ENCODE results near the gene PELO.

PELO gene

DNA sequence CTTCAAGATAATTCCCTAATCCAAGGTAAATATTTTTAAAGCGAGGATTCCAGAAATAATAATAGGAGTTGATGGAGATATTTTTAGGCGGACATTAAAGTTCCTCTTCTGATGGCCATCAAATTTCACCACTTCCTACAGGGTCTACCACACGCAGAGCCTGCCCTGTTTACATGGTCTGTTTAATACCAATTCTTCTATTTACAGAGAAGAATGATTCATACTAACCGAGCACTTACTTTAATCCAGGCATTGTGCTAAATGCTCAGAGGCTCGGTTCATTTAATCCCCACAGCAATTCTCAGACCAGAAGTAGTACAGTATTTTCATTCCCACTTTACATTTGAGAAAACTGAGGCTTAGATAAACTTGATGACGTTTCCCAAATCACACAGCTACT is 3.0 kb upstream of the PELO start:
- Mint-ChIP-seq H3K4me3 (no peak overlapping the region), H3K27ac (no peak overlapping the region), H3K4me1 (peaks cover 22% of the 10 kb centered on the region), H3K36me3 (ENCODE audit: low read depth) (no peaks in the 10 kb centered on the region), H3K27me3 (ENCODE audit: low read depth, poor library complexity) (peaks cover 16% of the 10 kb centered on the region), H3K9me3 (peaks cover 4% of the 10 kb centered on the region)
- DNase-seq: no peak
- TF ChIP-seq, protein P1, sequence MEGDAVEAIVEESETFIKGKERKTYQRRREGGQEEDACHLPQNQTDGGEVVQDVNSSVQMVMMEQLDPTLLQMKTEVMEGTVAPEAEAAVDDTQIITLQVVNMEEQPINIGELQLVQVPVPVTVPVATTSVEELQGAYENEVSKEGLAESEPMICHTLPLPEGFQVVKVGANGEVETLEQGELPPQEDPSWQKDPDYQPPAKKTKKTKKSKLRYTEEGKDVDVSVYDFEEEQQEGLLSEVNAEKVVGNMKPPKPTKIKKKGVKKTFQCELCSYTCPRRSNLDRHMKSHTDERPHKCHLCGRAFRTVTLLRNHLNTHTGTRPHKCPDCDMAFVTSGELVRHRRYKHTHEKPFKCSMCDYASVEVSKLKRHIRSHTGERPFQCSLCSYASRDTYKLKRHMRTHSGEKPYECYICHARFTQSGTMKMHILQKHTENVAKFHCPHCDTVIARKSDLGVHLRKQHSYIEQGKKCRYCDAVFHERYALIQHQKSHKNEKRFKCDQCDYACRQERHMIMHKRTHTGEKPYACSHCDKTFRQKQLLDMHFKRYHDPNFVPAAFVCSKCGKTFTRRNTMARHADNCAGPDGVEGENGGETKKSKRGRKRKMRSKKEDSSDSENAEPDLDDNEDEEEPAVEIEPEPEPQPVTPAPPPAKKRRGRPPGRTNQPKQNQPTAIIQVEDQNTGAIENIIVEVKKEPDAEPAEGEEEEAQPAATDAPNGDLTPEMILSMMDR (IDR thresholded peaks at IDR 0.05): no peak

DNA sequence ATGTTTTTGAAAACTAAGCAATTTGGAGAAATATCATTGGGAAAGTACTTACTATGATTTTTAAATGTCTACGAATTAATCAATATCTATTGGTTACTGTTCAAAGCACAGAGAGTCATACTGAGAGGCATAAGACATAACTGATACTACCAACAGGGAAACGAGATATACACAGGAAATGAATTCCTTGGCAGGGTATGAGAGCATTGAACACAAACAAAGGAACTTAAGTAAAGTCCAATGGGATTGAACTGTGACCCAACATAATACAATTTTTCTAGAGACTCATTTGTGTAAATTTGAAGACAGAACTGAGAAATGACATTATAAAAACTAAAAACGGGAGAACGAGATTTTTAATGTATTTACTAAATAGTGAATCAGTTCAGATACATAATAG is 1.3 kb upstream of the PELO start:
- Mint-ChIP-seq H3K4me1 (peaks cover 22% of the 10 kb centered on the region), H3K36me3 (ENCODE audit: low read depth) (no peaks in the 10 kb centered on the region), H3K27me3 (ENCODE audit: low read depth, poor library complexity) (peaks cover 19% of the 10 kb centered on the region), H3K9me3 (peaks cover 4% of the 10 kb centered on the region), H3K4me3 (peak overlapping the region; percentile 14), H3K27ac (no peak overlapping the region)
- no peak for DNase-seq
- TF ChIP-seq, protein P1 (IDR thresholded peaks at IDR 0.05): no peak

DNA sequence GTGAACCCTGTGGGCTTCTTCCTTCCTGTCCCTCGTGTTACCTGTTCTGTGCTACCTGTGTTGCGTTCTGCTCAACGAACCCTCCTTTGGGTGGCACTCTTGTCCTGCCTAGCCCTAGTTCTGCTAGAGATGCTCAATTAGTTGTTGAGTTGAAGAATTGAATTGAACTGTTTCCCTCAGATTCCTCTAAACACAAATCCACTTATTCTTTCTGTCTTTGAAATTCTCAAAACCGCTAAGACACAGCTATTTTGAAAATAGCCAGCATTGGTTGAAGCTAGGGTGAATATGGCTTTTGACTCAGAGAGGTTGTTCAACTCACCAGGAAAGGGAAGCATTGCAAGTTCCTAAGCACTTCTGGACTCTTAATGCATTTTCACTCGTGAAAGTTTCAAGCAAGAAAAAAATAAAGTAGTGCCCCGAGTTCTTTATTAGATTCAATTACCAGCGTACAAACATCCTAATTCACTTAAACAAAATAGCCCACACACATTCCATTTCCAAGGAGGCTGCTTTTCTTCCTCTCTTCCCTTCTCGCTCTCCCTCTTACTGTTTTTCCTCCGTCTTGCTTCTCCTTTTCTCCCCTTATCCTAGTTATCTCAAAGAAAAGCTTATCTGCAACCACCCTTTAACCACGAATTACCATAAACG is 642 bp upstream of the PELO start:
- Mint-ChIP-seq H3K36me3 (ENCODE audit: low read depth) (no peaks in the 10 kb centered on the region), H3K27ac (no peak overlapping the region)
- DNase-seq: no peak

DNA sequence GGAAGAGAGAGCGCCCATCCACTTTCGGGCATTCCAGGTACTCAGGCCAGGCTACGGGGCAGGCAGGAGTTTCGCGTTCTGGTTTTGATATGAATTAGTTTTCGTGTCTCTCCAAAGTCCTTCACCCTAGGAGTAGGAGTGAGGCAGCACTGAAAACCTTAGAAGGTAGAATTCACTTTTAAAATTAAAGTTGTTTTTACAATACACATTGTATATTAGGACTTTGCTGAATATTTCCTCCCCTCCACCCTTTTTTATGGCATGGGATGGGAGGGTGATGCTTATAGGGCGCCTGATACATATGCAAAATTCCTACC is 747 bp downstream of the PELO start:
- TF ChIP-seq, protein P1 (IDR thresholded peaks at IDR 0.05): no peak
- H3K27me3 Mint-ChIP-seq (ENCODE audit: low read depth, poor library complexity): peaks cover 19% of the 10 kb centered on the region

More for the DNA sequence above, 642 bp upstream of the PELO start:
- peaks cover 22% of the 10 kb centered on the region for H3K4me1 Mint-ChIP-seq
- H3K4me3 Mint-ChIP-seq: peak overlapping the region; percentile 90
- TF ChIP-seq, protein P1 (IDR thresholded peaks at IDR 0.05): no peak
- peaks cover 4% of the 10 kb centered on the region for H3K9me3 Mint-ChIP-seq
- peaks cover 19% of the 10 kb centered on the region for H3K27me3 Mint-ChIP-seq (ENCODE audit: low read depth, poor library complexity)

DNA sequence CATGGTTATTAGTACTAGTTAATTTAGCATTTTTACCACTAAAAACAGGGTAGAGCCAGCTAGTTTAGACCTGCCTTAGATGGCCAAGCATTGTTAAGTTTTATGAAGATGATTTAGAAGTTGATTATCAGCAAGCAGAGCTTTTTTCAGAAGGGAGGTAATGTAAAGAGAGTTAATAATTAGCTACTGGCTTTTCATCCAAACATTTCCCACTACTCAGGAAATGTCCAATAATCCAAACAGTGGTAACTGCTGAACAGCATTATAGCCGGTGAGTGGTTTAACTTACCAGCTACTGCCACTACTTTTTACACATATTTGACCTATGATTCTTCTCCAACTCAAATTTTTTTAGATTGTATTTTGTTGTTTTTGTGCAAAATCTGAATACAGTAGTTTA is 1.7 kb downstream of the PELO start:
- H3K9me3 Mint-ChIP-seq: peaks cover 4% of the 10 kb centered on the region
- H3K27me3 Mint-ChIP-seq (ENCODE audit: low read depth, poor library complexity): peaks cover 19% of the 10 kb centered on the region
- peak overlapping the region; percentile 90 for H3K4me3 Mint-ChIP-seq
- H3K36me3 Mint-ChIP-seq (ENCODE audit: low read depth): no peaks in the 10 kb centered on the region
- H3K27ac Mint-ChIP-seq: no peak overlapping the region
- peaks cover 22% of the 10 kb centered on the region for H3K4me1 Mint-ChIP-seq
- DNase-seq: no peak
- TF ChIP-seq, protein P1 (IDR thresholded peaks at IDR 0.05): no peak

More for the DNA sequence above, 747 bp downstream of the PELO start:
- Mint-ChIP-seq H3K27ac (no peak overlapping the region), H3K4me3 (peak overlapping the region; percentile 90), H3K4me1 (peaks cover 22% of the 10 kb centered on the region), H3K9me3 (peaks cover 4% of the 10 kb centered on the region), H3K36me3 (ENCODE audit: low read depth) (no peaks in the 10 kb centered on the region)
- no peak for DNase-seq

DNA sequence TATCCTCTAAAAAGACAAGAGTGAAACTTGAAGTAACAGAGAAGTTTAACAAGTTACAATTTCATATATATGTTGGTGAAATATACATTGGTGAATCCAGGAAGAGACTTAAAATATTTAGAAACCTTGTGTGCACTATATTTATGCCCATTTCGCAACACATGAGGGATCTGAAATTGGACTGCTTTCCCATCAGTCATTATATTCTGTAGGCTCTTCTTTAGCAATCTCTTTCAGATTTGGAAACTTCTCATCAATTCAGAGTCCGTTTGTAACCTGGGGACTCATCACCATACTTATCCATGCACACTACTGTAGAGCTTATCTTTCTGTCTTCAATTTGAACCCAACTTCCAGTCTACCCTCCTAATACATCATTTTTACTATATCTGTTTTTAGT is 2.1 kb downstream of the PELO start:
- Mint-ChIP-seq H3K27me3 (ENCODE audit: low read depth, poor library complexity) (peaks cover 19% of the 10 kb centered on the region), H3K36me3 (ENCODE audit: low read depth) (no peaks in the 10 kb centered on the region), H3K27ac (no peak overlapping the region), H3K4me1 (peaks cover 22% of the 10 kb centered on the region), H3K4me3 (no peak overlapping the region), H3K9me3 (peaks cover 4% of the 10 kb centered on the region)
- DNase-seq: no peak
- TF ChIP-seq, protein P1 (IDR thresholded peaks at IDR 0.05): no peak

Measured in nephron progenitor cell (in vitro differentiated cells).